Measurements from ENCODE around the gene SOX13. TPM values are rescaled to one million over a fixed set of nuclear protein-coding genes. Genes with fewer than 3 reads are reported as not detected.

Gene SOX13
- total RNA-seq, 1 experiment from 2014 or later, result 3.6 TPM

DNA sequence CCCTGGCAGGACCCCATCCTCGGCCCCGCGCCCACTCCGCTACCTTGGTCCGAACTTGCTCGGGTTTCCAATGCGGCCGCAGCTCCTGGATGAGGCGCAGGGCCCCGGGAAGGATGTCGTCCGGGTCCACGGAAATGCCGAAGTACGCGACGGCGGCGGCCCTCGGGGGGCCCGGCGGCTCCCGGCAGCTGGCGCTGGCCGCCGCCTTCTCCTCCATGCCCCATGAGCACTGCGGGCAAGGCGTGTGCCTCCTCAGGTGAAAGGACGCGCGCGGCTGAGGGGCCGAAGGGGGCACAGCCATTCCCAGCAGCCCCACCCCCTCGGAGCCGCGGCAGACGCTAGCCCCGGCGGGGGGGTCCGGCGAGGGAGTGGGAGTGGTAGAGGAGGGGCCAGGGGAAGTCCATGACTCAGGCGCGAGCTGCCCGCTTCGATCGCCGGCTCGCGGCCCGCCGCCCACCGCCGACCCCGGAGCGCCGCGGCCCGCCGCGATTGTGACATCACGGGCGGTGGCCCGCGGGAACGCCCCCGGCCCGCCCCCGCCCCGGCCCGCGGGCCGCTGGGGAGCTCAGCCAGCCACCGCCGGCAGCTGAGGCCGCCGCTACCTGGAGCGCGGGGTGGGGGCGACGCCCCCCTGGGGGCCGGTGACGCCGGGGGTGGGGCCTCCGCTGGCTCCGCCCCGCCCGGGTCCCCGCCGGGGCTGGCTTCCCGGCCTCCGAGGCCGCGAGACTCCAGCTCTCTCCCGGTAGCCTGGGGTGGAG, 78.8 kb downstream of the SOX13 start, which contains the start of gene ETNK2:
TSS of gene ETNK2 (minus strand) at position 493 of the 758 bp plus-strand sequence. CDS start at position 301, 192 bp downstream.
- no peak for DNase-seq (ENCODE audit: low read depth)

DNA sequence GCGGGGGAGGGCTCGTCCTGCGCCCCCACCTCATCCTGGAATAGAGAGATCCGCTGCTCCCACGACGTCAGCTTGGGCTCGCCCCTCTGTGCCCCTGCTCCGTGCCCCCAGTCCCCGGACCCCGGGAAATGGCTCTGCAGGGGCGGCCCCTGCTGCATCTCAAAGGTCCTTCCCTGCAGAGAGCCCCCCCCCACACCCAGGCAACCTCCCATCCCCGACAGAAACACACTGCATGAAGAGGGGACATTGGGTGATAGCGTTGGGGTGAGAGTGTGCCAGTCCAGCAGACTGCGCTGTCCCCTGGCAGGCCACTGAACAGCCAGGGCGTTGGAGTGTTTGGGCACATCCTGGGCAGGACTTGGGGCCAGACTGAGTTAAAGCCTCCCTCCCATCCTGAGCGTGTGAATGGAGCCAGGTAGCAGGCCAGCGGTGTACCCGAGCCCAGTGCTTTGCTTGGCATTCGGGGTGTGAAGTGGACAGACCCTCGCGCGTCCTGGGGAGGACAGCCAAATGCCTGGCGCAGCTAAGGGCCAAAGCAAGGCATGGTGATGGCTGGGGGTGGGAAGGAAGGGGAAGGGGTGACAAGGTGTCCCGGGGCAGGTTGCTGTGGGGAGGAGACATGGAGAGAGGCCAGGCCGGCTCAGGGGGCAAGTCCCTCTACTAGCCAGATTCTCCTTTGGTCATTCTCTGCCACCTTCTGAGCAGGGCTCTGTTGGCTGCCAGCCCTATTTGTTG, 79.6 kb downstream of the SOX13 start:
- DNase-seq (ENCODE audit: low read depth), result no peak

DNA sequence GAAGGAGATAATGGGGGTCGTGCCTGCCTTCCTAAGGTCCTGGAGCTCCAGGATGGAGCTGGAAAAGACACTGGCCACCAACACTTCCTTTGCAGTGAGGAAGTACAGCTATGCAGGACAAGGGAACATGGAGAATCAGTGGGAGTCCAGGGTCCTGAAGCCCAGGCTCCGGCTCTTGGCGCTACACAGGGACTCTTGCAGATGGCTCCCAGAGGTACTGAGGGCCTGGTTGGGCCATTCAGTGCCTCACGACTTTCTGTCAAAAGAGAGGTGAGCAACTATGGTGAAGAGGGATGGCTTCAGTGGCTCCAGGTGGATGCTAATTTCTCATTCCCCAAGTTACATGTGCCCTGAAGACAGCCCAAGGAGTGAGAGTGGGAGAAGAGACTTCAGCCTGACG, 80.8 kb downstream of the SOX13 start:
- DNase-seq (ENCODE audit: low read depth), result no peak

DNA sequence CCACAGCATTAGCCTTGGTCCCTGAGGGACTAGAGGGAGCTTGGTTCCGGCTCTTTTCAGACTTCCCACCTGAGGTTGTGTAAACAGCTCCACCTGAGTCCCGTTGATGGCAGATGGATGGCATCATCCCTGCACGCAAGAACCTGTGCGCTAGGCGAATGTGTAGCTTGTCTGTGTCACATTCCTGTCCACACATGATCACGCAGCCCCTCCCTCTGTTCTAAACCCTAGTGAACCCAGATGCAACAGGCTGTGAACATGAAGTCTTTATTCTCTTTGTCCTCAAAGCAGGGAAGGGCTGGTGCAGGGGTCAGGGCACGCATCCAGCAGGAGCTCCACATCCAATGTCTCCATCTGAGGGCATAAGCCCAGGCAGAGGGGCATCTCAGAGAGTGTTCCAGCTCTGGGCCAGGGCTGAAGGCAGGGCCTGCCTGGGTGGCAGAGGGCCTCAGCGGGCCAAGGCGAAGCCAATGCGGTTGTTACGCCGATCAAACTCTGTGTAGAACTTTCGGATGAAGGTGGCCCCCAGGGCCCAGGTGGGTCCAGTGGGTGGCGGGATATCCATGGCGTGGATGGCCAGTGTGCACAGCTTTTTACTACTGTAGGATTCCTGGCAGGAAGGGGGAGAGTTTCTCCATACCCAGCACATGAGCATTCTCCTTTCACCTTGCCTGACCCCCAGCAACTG, 81.8 kb downstream of the SOX13 start:
- no peak for DNase-seq (ENCODE audit: low read depth)

DNA sequence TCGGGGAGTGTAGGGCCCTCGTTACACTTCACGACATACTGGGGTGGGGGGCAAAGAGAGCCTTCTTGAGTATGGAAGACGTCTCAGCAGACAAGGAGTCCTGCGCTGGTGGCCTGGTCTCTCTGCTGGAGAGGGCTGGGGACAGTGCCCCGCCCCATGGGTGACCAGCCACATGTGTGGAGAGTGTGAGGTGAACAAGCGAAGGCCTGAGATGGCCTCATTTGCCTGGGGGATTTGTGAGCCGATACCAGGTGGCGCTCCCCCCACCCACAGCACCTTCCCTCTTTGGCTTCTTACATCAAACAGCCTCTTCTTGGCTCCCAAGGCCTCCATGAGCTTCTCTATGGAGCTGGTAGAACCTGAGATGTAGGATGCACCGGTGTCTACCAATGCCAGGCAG, 83.0 kb downstream of the SOX13 start:
- no peak for DNase-seq (ENCODE audit: low read depth)

DNA sequence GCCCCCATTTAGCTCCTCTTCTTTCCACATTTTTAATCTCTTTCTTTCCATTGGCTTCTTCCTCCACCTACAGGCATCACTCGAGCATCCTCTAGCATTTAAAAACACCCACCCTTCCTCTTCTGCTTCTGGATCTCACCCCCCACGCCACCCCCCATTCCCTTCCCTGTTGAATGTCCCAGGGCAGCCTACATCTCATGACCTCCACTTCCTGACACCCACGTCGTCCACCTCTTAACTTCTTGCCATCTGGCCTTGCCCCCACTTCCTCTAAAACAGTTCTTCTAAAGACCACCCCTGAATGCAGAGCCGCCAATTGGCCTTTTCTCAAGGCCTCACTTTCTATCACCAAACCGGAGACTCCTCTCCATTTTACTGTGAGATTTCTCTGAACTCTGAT, 85.0 kb downstream of the SOX13 start:
- no peak for DNase-seq (ENCODE audit: low read depth)

DNA sequence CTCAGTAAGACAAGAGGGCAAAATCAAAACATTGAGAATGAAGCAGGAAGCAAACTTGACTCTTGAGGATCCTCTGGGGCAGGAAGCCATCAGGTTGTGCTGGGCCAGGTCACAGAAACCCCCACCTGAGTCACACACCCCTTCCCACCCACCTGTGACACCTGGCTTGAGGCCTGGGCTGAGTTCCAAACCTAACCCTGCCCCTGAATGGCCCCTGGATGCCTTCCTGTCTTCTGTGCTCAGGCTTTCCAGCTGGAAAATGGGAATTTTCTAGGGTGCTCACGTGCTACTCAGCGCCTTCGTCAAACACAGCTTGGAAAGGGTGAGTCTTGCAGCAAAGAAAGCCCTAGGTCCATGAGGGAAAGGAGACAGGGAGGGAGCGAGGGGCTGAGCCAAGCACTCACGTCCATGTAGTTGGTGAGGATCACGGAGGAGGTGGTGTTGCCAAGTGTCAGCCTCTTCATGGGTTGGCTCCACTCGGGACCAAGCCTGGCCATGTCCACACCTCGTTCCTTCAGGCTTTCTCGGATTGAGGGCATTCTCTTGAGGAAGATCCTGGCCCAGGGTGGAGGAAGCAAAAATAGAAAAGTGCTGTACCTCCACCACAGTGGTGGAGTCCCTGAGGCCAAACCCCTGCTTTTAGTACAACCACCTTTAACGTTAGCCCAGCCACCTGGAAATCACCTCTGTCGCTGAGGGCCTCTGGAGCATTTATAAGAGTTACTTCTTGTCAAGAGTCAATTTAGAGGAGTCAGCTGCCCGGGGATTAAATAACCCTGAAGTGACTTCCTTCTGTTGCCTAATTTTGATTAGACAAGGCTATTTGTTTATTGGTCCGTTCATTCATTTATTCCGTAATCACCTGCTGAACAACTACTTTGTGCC, 88.9 kb downstream of the SOX13 start:
- no peak for DNase-seq (ENCODE audit: low read depth)

DNA sequence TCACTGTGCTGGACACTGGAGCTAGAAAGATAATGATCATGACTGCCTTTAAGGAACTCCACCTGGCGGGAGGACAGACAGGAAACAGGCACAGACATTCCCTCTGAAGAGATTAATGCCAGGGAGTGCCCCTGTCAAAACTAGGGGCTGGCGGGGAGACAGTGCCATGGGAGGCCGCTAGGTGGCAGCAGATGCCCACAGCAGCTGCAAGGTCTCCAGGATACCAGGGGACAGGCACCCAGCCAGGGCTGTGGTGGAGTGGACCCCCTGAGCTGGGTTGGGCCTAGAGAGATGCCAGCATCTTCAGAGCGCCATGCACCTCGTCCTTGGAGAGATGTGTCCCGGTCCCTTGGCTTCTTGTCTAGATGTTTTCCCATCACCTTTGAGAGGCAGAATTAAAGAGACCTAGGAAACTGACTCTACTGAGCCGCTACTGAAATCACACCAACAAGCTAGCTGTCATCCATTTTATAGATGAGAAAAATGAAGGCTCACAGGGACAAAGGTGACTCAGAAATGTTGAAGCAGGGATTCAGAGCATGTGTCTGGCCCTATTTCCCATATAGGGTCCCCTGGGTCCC, 89.7 kb downstream of the SOX13 start:
- DNase-seq (ENCODE audit: low read depth), result peak; percentile 59

DNA sequence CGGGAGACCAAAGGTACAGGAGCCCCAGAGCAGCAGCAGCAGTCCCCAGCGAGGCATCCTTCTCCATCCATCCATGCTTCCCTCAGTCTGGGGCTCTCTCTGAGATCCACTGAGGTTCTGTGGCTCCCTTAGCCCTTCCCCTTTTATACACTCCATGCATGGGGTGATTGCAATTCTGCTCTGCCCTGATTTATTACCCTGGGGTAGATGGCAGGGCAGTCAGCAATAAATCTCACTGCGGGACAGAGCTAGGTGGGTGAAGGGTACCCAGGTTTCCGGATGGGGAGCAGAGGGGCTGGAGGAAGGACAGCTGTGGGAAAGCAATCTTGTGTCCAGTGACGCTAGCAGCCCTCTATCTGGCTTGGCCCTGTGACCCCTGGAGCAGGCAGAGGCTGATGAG, 93.3 kb downstream of the SOX13 start, which contains the start of gene REN:
TSS of gene REN (minus strand) at position 119 of the 400 bp plus-strand sequence. CDS start at position 75, 44 bp downstream.
- DNase-seq (ENCODE audit: low read depth), result no peak

DNA sequence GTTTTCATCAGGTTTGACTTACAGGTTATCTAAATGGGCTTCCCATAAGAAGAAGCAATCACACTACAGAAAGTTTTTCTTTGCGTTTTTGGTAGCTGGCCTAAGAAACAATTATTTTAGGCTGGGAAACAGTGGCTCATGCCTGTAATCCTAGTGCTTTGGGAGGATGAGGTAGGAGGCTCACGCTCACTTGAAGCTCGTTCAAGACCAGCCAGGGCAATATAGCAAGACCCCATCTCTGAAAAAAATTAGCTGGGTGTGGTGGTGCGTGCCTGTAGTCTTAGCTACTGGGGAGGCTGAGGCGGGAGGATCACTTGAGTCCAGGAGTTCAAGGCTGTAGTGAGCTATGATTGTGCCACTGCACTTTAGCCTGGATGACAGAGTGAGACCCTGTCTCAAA, 94.8 kb downstream of the SOX13 start:
- DNase-seq (ENCODE audit: low read depth), result no peak

DNA sequence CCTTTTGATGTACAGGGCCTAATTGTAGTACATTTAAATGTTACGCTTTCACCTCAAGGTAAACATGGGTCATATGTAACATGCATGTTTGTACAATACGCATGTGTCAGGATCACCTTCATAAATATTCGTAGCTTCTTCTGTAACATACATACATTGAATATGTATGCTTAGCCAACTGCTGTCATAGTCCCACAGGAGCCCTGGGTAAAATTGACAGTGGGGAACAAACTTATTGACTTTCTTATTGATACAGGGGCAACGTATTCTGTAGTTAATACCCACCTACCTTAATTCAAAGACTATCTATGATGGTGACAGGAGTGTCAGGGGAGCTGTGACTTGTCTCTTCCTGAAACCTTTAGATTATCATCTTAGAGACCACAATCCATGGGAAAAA, 96.9 kb downstream of the SOX13 start:
- no peak for DNase-seq (ENCODE audit: low read depth)

DNA sequence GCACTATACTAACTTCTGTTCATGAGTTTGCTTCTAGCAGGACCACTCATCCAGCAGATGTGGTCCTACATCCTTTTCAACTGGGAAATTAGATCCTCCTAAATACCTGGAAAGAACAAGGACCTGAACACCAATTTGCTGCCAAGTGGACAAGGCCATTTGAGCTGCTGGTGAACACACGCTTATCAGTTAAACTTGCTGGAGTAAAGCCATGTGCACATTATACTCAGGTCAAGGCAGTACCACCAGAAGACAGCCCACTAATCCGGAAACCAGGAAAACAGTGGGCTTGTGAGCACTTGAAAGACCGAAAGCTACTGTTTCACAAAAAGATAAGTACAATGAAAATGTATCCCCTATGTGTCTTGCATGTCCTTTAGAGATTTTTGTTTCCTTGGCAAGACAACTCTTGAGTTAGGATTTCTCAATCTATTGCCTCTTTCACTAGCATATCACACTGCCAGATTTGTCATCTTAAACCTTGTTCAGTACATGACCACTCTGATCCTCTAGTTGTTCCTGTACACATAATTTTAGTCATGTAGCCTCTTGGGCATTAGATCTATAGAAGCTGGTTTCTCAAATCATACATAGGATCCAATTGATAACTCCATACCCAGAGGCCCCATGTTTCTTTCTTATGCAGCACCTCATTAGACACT, 97.7 kb downstream of the SOX13 start:
- DNase-seq (ENCODE audit: low read depth), result no peak

DNA sequence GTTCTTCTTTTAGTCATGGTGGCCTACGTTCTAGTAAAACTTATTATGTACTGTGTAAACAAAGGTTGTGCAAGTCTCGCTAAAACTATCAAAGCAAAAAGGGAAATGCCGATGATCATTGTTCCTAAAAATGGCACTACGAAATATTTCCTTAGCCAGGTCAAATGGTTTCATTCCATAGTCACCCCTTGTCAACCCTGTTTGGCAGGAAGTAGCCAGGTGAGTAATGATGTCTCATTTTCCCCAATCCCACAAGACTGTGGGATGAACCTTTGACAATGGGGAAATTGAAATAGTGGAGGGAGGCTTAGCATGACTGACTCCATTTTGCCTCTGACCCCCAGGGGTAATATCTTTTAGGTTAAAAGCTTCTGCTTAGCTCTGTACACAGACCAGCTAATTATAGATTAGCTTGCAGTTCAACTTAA, 98.8 kb downstream of the SOX13 start:
- DNase-seq (ENCODE audit: low read depth), result peak; percentile 74

DNA sequence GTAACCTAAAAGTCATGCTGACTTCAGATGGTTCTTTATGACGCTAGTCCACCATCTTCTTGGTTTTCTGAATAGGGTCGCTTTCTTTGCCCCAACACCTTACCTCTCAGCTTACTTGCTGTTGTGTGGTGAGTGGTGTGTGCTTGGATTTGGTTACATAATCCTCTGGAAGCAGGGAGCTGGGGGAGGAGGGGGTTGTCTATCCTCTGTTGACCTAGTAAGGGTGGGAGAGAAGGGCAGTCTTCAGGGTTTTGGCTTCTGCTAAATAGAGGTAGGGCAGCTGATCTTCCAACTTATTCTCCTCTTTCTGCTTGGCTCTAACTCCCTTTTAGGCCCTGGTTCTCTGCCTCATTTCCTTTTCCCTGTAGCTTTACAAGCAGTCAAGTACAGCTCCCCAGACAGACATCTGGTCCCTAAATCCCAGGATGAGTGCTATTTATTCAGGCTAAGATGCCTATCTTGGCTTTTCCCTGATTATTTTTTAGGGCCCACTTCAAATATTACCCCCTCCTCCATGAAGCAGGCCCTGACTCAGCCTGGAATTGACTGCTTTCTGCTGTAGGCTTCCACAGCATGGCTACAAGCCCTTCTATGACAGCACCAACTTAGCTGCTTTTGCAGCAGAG, 99.6 kb downstream of the SOX13 start:
- no peak for DNase-seq (ENCODE audit: low read depth)

DNA sequence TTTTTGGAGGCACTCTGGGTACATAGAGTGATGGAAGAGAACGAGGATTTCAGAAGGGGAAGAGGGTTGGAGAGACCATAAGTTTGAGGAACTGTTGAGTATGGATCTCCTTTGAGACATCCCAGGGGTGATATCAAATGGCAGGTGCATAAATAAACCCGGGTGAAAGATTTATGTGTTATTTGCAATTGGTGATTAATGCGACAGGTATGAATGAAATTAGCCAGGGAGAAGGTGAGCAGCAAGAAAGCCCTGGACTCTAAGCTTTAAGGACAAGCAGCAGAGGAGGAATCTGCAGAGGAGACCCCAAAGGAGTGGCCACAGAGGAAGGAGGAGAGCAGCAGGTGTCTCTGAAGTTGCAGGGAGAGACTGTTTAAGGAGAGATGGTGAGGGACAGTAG, 102.0 kb downstream of the SOX13 start:
- no peak for DNase-seq (ENCODE audit: low read depth)

DNA sequence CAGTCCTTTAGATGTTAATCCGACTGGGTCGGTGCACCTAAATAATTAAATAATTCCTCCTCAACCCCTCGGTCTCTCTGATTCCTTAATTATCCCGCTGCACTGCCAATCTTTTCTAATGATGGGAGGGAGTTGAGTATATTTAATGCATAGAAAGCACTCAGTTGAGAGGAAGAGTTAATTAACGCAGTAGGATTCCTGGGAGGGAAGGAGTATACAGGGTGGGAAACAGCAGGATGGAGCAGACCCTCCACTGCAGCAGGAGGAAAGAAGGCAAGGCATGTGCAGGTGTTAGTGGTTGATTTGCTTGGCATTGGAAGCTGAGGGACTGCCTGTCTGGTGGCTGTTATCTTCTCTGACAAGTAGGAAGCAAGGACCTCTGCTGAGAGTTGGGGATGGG, 103.1 kb downstream of the SOX13 start:
- DNase-seq (ENCODE audit: low read depth), result no peak

DNA sequence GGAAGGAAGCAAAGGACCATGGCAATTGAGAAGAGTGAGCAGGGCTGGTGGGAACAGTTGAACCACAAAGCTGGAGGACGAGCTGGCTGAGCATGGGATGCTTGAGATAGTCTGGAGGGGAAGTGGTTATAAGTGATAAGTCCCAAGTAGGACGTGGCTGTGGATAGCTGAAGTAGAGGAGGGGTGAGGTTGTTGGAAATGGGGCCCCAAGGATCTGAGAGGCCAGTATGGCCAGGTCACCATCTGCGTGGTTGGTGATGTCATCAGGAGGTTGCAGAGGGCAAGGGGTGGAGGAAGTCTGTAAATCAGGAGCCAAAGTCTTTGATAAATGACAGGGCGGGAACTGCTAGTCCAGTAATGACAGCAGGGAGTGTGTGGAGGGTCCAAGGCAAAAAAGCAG, 104.2 kb downstream of the SOX13 start:
- DNase-seq (ENCODE audit: low read depth), result no peak

Data from LHCN-M2 (cell line).